IPS-20b (cell line): Measurements from ENCODE around the gene SP2.

Source experiments
- H3K27ac ChIP-seq: one replicate; pipeline ENCODE4 v1.5.1; 2013; ENCODE audit warnings: low read length
- H3K27me3 ChIP-seq: 2 replicates; pipeline ENCODE4 v1.6.1; 2013; ENCODE audit warnings: mild to moderate bottlenecking, low read length, inconsistent platforms; ENCODE audit not compliant: insufficient read depth
- H3K36me3 ChIP-seq: 2 replicates; pipeline ENCODE4 v1.6.1; 2013; ENCODE audit warnings: low read depth, mild to moderate bottlenecking, inconsistent platforms, low read length, moderate library complexity; ENCODE audit not compliant: insufficient read depth
- H3K4me1 ChIP-seq: 2 replicates; pipeline ENCODE4 v1.6.1; 2013; ENCODE audit warnings: mild to moderate bottlenecking, control low read depth, inconsistent platforms, low read length, moderate library complexity; ENCODE audit not compliant: insufficient read depth
- H3K4me3 ChIP-seq: 2 replicates; pipeline ENCODE4 v1.5.1; 2013; ENCODE audit warnings: mild to moderate bottlenecking, low read length, inconsistent platforms
- H3K9ac ChIP-seq: 2 replicates; pipeline ENCODE4 v1.6.1; 2013; ENCODE audit warnings: low read depth, mild to moderate bottlenecking, inconsistent platforms, low read length, moderate library complexity
- H3K9me3 ChIP-seq: 2 replicates; pipeline ENCODE4 v1.6.1; 2013; ENCODE audit warnings: mild to moderate bottlenecking, low read depth, low read length, inconsistent platforms; ENCODE audit not compliant: insufficient read depth

SP2 gene

DNA sequence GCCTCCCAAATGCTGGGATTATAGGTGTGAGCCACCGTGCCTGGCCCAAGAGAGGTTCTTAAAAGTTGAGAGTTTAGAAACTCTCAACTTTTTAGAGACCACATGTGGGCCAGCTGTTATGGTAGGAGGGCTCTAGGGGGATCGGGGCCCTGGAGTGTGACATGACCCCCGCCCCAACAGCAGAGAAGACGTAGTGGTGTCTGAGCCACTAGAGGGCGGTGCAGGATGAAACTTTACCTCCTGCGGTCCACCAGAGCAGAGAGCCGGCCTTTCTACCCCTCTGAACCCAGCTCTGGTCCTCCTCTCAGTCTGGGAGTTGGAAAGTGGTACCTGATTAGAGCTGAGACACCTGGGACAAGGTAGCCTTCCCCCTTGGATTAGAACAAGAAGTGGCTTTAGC lies 82.3 kb downstream of the SP2 start:
- no peaks in the 10 kb centered on the region for H3K27me3 ChIP-seq
- no peak overlapping the region for H3K9ac ChIP-seq
- peaks cover 90% of the 10 kb centered on the region for H3K36me3 ChIP-seq
- no peak overlapping the region for H3K4me3 ChIP-seq
- no peaks in the 10 kb centered on the region; the same call in 1 of the 2 replicates for H3K4me1 ChIP-seq
- no peak overlapping the region for H3K27ac ChIP-seq
- no peaks in the 10 kb centered on the region for H3K9me3 ChIP-seq
